ENCODE measurements around the gene HRH2.
"Not testable (repeated sequence)": the region's sequence is repeated elsewhere in the genome, so short reads cannot be mapped to it uniquely, and the experiment has no call there.

The HRH2 gene

GRCh38 chr5:175650430-175651205 is 7.3 kb upstream of the HRH2 start:
- not testable (repeated sequence) for DNase-seq

DNA sequence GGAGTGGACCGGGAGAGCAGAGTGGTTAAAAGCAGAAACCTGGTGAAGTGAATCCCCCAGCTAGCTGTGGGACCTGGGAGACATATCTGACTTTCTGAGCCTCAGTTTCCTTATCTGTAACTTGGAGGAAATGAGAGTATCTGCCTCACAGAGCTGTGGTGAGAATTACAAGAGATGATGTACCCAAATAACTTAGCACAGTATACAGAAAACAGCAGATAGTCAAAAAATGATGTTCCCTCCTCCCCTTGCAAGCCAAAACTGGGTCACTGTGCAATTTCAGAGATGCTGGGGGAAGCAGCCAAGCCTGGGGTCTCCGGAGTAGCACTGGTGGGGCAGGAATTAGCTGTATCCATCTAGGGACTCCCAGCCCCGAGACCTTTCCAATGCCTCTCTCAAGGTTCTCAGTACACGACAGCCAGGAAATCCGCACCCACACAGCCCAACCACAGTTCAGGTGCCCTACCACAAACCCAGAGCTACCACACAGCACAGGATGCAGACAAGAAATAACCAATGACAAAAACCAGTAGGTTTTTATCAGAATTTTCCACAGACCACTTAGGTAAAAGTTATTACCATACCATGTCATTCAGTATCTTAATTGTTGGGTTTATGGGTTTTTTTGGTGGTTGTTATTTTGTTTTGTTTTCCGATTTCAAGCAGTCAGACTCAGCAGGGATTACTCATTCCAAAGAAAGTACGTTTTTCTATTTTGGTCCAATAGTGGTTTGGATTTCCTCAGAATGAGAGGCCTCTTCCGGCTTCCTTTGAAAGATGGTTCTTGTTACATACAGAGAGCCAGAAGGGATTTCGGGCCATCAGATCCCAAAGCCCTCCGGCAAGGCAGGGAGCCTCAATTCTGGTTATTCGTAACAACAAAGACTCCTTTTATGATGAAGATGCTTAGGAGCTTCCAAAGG is 4.9 kb upstream of the HRH2 start:
- DNase-seq, result no peak

- no peak for DNase-seq
These were observed 4.1 kb upstream of the HRH2 start for GRCh38 chr5:175653763-175654162.

DNA sequence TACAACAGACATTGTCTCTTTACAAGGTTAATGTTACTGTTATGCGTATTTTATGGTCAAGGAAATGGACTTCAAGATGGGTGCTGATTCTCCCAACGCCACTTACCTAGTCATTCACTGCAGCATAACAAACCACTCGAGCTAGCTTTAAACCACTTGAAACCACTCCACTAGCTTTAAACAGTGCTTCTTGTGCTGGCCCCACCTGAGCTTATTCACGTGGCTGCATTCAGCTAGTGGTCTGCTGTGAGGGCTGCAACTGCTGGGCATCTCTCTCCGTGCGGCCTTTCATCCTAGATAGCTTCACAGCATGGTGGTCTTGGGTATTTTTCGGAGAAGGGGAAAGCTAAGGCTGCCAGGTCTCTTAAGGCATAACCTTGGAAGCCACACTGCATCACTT is 3.5 kb upstream of the HRH2 start:
- DNase-seq, result no peak

DNA sequence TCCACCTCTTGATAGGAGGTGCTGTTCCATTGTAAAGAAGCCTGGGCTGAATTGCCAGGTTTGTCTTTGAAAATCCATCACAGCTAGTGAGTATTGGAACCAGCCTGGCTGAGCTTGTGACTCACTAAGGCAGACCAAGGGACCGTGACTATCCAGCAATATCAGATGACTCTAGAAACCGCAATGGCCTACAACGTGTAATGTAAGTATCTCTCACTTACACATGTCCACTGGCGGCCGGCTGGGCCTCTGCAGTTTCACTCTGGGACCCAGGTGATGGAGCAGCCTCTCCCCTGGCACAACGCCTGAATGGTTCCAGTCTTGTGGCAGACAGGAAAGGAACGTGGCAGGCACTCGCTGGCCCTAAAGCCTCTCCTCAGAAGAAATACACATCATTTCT is 3.1 kb upstream of the HRH2 start:
- no peak for DNase-seq

- DNase-seq, result no peak
These were observed 2.5 kb upstream of the HRH2 start for GRCh38 chr5:175655411-175655810.

GRCh38 chr5:175656966-175657365 is 905 bp upstream of the HRH2 start:
- DNase-seq, result no peak

DNA sequence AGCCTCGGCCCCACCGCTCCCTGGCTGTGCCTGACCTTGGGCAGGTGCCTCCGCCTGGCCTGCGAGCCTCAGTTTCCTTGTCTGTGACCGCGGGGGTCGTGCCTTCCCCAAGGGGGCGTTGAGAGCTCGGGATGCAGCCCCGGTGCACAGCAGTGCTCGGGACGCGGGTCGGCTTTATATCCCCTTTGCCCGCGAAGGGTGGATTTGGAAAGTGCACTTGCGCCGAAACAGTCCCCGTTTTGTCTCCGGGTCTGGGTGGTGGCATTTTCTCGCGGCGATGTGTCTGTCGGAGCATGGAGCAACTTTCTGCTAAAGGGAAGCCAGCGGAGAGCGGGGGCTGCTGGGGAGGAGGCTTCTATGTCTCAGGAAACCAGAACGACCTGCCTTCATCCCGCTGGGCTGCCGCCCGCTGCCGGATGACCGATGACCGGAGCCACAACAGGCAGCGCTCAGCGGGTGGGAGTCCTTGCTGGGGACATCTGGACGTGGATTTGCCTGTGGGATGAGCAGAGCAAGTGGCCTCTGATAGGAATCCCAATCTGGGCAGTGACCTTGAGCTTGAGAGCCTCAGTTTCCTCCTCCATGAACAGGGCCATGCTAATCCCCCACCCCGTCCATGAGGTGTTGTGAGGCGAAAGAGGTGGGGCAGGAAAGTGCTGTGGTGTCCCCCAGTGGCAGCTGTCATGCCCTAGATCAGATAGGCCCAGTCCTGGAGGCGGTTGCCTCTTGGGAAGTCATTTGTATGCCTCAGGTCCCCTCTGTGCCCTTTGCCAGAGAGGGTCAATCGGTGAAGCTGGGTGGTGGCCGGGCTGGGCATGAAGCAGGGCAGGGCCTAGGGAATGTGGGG is 651 bp downstream of the HRH2 start:
- DNase-seq, result no peak

DNA sequence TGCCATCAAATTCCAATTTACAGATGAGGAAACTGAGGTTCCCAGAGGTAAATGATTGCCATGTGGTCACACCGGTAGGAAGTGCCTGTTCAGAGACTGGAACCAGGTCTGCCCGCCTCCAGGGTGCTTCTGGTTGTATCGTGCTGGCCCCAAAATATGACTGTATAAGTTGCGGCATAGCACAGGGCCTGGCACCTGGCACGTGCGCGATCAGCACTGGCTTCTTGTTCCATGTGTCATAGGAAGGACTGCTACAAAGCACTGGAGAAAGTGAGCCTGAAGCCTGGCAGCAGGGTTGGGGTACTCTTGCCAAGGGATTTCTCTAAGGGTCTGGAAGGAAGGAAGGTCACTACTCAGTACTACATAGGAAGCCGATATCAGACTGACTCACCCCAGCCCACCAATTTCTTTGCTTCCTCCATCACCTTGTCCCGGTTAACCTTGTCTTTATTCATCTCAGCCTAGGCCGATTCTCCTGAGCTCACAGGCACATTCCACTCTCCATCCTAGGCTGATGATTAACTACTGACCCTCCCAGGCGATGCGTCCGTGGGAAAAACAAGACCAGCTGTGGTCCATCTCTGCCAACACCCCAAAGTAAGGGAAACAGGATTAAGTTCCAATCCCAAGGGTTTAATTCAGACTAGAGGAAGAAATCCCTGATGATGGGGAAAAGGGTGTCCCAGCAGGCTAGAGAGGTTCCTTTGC is 1.8 kb downstream of the HRH2 start:
- DNase-seq, result no peak

- DNase-seq, result no peak
These were observed 5.6 kb downstream of the HRH2 start for GRCh38 chr5:175663186-175664184.

DNA sequence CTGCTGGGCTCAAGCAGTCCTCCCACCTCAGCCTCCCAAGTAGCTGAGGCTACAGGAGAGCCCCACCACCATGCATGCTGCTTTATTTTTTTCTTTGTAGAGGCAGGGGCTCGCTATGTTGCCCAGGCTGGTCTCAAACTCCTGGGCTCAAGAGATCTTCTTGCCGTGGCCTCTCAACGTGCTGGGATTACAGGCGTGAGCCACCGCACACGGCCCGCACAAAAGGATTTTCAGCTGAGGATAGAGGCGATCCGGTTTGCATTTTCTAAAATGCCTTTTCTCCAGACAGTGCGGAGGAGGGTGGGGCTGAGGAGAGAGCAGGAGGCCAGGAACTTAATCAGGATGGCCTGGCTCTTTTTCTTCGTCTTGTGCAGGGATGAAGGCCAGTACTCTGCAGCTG is 6.9 kb downstream of the HRH2 start:
- DNase-seq, result no peak

- DNase-seq, result no peak
These were observed 8.3 kb downstream of the HRH2 start for GRCh38 chr5:175666216-175666615.

GRCh38 chr5:175668006-175668405 is 10.1 kb downstream of the HRH2 start:
- DNase-seq, result no peak

- DNase-seq, result no peak
These were observed 12.5 kb downstream of the HRH2 start for GRCh38 chr5:175670372-175670771.

DNA sequence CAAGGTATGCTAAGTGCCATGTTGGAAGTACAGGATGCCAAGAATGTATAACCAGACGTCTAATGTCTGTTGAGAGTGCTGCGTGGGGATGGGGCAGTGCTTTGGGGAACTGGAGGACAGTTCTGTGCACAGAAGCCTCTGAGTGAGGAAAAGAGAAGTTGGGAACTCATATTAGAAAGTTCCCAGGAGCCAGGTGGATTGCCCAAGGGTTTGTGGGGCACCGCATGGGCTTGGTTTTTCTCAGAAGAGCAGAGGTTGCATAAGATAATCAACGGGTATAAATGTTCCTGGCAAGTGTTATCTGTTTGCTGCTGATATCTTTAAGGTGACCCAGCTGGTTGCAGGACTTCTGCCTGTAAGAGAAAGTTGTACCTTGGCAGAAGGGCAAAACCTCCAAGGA is 13.1 kb downstream of the HRH2 start:
- no peak for DNase-seq

DNA sequence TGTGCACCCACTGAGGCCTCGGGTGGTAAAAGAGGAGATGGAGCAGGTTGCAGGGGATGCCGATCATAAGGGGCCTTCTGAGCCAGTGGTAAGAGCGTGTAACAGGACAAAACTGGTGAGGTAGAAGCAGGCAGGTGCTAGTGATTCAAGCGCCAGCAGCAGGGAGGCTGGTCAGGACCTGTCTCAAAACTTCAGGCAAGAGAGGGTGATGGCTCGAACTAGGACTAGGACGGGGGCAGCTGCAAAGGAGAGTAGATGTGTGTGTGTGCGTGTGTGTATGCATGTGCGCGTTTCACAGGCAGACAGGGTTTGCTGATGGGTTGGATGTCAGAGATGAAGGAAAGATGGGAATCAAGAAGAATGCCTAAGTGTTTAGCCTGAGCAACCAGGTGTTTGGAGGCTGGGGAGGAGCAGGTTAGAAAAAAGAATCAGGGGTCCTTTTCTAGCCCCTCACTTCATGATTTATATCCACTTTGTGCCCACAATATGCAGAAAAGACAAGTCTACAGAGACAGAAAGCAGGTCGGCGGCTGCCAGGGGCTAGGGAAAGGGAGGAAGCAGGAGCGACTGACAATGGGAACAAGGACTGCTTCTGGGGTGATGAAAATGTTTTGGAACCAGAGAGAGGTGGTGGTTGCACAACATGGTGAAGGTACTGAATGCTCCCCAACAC is 15.2 kb downstream of the HRH2 start:
- no peak for DNase-seq

GRCh38 chr5:175674731-175675346 is 17.0 kb downstream of the HRH2 start:
- DNase-seq, result no peak

DNA sequence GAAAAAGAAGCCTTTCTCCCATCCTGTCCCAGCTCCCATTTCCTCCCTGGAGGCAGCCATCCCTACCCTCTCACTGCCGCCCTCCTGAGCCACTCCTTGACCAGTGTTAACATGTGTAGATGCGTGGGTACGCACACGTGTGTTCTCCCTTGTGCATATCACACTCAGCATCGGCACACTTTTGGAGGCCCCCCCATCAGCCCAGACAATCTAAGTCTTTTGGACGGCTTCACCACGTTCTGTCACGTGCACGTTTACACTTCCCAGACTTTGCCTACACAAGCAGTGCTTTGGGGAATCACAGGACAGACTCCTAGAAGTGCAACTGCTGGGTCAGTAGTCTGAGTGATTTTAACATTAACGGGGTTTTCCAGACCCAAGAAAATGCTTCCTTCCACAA is 18.0 kb downstream of the HRH2 start:
- no peak for DNase-seq

DNA sequence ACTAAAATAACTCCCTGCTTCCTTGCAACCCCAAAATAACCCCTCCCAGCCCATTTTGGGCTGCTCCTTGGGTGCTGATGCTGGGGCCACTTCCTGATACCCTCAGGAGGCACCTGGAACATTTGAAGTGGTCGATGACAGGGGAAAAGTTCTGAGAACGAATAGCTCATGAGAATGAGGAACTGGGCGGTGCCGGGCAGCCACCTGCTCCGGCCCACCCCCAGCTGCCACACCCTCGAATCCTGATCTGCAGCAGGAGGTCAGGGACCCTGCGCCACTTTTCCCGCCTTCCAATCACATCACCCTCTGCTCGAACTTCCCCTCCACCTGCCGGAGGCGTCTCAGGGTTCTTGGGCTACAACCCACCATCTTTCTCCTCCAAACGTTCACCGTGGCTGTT is 19.7 kb downstream of the HRH2 start:
- DNase-seq, result no peak

DNA sequence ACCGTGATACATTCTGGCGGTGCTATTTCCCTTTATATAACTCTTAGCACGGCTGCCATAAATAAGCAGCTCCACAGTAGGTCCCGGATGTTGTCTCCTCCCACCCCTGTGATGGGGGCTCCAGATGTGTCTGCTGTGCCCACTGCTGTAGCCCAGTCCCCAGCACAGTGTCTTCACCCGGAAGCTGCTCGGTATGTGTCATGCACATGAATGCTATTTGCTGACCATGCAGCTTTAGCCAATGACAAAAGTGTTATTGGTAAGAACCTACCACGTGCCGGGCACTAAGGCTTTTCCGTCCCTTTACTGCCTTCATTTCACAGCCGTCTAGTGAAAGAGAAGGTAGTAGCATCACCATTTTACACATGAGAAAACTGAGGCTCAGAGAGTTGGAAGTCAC is 20.2 kb downstream of the HRH2 start:
- DNase-seq, result no peak

All from NCI-H2171 treated with DMSO at 0.1 percent for 48 hours (cell line).